ENCODE results near the gene ATP8A2.

- TF ChIP-seq CTCF (IDR thresholded peaks at IDR 0.05) (no peak), POLR2A (IDR thresholded peaks at IDR 0.05) (no peak)
Measured at GRCh38 chr13:25800523-25800922, 428.7 kb downstream of the ATP8A2 start.
